SIG-M5 (cell line): ENCODE measurements around the gene CDK14.

Experiments used
- DNase-seq: peaks from one replicate; lab custom pipeline; 2025; lab: John Stamatoyannopoulos, UW

Gene CDK14

GRCh38 chr7:90642978-90643377 lies 46.9 kb downstream of the CDK14 start:
- no peak for DNase-seq

GRCh38 chr7:90645784-90646183 lies 49.7 kb downstream of the CDK14 start:
- no peak for DNase-seq

- DNase-seq: no peak
Measured at GRCh38 chr7:90648107-90648506, 52.0 kb downstream of the CDK14 start.

- DNase-seq: no peak
Measured at GRCh38 chr7:90648834-90649233, 52.7 kb downstream of the CDK14 start.

- DNase-seq: no peak
Measured at GRCh38 chr7:90654718-90655427, 58.8 kb downstream of the CDK14 start.

- no peak for DNase-seq
Measured at GRCh38 chr7:90655566-90655965, 59.4 kb downstream of the CDK14 start.

- no peak for DNase-seq
Measured at GRCh38 chr7:90657481-90657880, 61.4 kb downstream of the CDK14 start.

- no peak for DNase-seq
Measured at GRCh38 chr7:90660100-90660499, 64.0 kb downstream of the CDK14 start.

- DNase-seq: no peak
Measured at GRCh38 chr7:90660819-90661218, 64.7 kb downstream of the CDK14 start.

GRCh38 chr7:90661290-90662151 lies 65.4 kb downstream of the CDK14 start:
- DNase-seq: no peak

GRCh38 chr7:90663176-90663575 lies 67.1 kb downstream of the CDK14 start:
- no peak for DNase-seq

GRCh38 chr7:90666186-90666585 lies 70.1 kb downstream of the CDK14 start:
- no peak for DNase-seq

- no peak for DNase-seq
Measured at GRCh38 chr7:90668992-90669391, 72.9 kb downstream of the CDK14 start.

- no peak for DNase-seq
Measured at GRCh38 chr7:90669492-90669891, 73.4 kb downstream of the CDK14 start.

- no peak for DNase-seq
Measured at GRCh38 chr7:90671571-90671970, 75.5 kb downstream of the CDK14 start.

- no peak for DNase-seq
Measured at GRCh38 chr7:90672210-90672609, 76.1 kb downstream of the CDK14 start.

- DNase-seq: no peak
Measured at GRCh38 chr7:90674625-90675024, 78.5 kb downstream of the CDK14 start.

GRCh38 chr7:90675982-90676381 lies 79.9 kb downstream of the CDK14 start:
- no peak for DNase-seq

- no peak for DNase-seq
Measured at GRCh38 chr7:90677486-90678404, 81.6 kb downstream of the CDK14 start.

- DNase-seq: no peak
Measured at GRCh38 chr7:90678986-90679385, 82.9 kb downstream of the CDK14 start.

- DNase-seq: no peak
Measured at GRCh38 chr7:90680484-90680883, 84.4 kb downstream of the CDK14 start.

- no peak for DNase-seq
Measured at GRCh38 chr7:90681336-90682022, 85.4 kb downstream of the CDK14 start.
